Measurements from ENCODE around the gene RNH1.
A peak's percentile ranks its signal among the peaks of the same experiment; 100 is the strongest.

RNH1 gene

GRCh38 chr11:460331-461199 is 46.5 kb downstream of the RNH1 start:
- DNase-seq (ENCODE audit: insufficient read length, low spot score) (no peak), FAIRE-seq (no peak)

DNA sequence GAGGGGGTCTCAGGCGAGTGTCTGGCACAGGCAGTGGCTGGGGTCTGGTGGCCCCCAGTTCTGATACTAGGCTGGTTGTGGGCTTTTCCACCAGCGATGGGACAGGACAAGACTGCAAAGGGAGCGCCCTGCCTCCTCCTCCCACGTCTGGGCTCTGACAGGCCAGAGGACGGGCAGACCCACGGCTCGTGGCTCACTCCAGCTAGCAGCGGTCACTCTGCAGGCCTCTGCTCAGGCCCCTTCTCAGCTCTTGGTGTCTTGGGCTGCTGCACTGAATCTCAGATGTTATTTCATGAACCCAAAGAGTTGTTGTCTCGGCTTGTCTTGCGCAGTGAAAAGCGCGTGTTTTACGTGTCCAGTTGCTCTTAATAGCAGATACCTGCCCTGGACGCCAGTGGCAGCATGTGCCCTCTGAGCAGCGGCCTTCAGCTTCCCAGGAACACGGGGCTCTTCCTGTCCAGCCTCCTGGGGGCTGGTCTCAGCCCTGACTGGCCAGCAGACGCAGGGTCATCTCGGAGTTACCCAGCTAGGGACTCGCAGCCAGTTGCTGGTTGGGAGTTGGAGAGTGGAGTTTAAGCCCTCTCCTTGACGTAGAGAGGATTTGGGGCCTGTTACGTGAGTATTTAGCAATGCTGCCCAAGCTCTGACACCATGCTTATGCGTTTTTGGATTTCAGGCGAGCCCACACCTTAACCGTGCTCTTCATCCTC is 47.4 kb downstream of the RNH1 start:
- FAIRE-seq, result no peak
- no peak for DNase-seq (ENCODE audit: insufficient read length, low spot score)

GRCh38 chr11:457111-457760 is 49.8 kb downstream of the RNH1 start:
- no peak for DNase-seq (ENCODE audit: insufficient read length, low spot score)

DNA sequence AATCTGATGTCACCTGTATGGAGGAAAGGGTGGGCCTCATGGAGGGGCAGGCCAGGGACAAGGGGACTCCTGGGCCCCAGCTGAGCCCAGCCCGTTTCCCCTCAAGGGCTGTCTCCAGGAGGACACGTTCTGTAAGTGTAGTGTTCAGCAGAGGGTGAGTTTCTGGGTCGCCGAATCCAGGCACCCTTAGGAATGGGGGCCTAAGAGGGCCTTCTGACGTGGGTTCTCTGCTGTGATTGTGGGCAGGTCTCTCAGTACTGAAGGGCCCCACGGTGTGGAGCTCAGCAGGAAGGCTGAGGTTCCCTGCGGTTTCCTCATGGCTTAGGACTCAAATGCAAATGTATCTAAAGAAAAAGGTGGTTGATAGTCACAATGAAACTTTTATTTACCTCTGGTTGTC is 50.5 kb downstream of the RNH1 start:
- DNase-seq (ENCODE audit: insufficient read length, low spot score), result no peak

More at GRCh38 chr11:457111-457760, 49.8 kb downstream of the RNH1 start:
- FAIRE-seq, result no peak

GRCh38 chr11:455566-456147 is 51.4 kb downstream of the RNH1 start:
- DNase-seq (ENCODE audit: insufficient read length, low spot score) (no peak), FAIRE-seq (no peak)

More for the DNA sequence above, 50.5 kb downstream of the RNH1 start:
- FAIRE-seq, result no peak

DNA sequence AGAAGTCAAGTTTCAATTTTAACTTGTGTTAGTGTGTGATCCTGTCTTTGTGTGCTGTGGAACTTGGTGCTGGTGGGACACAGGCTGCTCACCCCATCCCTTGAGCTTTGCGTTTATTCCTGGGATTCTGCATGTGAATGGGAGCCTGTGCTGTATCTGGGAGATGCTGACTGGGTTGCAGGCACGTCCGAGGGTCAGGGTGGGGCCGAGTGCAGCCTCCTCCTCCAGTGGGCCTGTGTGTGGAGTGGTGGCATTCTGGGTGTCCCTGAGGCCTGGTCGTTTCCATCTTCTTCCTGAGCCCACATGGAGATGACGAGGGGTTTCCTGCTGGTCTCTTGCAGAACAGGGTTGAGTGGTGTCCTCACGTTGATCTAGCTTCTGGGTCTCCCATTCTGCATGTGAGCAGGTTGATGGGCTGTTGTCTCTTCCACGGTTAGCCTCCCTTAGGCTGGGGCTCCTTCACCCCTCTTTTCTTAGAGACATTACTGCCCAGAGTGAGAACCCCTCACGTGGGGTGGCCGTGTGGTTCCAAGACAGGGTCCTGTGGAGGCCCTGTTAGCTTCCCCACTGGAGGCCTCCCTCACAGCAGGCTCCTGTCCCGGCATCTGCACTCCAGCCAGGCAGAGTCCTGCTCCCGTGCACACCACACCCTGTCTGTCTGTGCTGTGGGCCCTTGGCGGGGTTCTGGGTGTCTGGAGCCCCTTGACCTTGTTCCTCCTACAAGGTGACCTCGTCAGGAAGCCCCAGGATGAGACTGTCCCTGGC is 52.1 kb downstream of the RNH1 start:
- FAIRE-seq, result no peak
- no peak for DNase-seq (ENCODE audit: insufficient read length, low spot score)

DNA sequence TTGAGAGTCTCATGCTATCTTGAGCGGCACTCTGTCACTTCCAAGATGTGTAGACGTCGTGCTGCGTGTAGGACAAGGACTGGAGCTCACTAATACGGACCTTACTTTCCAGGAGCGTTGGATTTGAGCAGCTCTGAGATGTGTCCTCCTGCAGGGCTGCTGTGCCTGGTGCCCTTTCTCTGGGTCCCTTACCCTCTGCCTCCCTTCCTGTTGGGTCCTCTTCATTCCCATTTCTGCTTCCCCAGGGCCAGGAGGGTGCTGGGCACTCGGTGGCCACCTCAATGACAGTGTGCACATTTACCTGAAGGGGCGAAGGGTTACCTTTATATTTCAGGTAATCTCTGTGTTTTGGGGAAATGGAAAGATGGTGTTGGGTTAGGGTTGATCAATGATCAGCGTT is 53.0 kb downstream of the RNH1 start:
- FAIRE-seq (no peak), DNase-seq (ENCODE audit: insufficient read length, low spot score) (no peak)

GRCh38 chr11:453564-453963 is 53.5 kb downstream of the RNH1 start:
- FAIRE-seq (no peak), DNase-seq (ENCODE audit: insufficient read length, low spot score) (no peak)

DNA sequence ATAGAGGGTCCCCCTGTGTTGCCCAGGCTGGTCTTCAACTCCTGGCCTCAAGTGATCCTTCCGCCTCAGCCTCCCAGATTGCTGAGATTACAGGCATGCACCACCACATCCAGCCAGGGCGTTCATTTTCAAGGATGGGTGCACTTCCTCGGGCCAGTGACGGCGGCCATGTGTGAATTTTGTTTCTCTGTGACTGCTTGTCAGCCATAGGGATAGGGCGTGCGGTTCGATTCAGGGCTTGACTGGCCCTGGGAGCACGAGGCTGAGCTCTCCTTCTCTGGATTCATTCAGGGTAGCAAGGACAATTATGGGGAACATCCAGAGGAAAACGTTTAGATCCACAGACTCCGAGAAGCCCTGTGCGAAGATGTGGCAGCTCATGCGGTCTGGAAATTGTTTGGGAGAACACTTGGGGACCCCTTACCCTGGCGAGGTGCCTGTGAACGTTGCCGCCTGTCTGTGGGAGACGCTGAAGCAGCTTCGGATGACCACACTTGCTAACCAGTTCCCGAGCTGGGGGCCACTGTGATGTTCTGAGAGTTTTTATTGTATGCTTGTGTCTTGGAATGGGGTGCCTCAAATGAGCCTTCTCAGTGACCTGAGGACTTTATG is 54.0 kb downstream of the RNH1 start:
- FAIRE-seq (no peak), DNase-seq (ENCODE audit: insufficient read length, low spot score) (no peak)

GRCh38 chr11:452203-452744 is 54.8 kb downstream of the RNH1 start:
- DNase-seq (ENCODE audit: insufficient read length, low spot score) (no peak), FAIRE-seq (no peak)

DNA sequence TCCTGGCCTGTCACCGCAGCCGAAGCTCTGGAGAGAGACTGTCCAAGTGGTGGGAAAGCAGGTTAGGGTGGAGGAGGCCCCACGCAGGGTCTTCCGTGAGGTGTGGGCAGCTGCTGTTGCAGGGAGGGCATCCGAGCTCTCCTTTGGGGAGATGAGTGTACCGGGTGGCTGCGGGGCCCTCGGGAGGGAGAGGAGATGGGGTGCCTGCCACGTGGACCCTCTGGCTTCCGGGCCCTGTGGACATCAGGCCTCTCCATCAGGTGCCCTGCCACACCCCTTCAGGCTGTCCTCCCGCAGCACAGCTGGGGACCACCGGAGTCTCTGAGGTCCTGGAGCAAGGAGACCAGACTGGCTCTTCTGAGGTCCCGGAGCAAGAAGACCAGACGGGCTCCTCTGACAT is 55.3 kb downstream of the RNH1 start:
- no peak for FAIRE-seq

DNA sequence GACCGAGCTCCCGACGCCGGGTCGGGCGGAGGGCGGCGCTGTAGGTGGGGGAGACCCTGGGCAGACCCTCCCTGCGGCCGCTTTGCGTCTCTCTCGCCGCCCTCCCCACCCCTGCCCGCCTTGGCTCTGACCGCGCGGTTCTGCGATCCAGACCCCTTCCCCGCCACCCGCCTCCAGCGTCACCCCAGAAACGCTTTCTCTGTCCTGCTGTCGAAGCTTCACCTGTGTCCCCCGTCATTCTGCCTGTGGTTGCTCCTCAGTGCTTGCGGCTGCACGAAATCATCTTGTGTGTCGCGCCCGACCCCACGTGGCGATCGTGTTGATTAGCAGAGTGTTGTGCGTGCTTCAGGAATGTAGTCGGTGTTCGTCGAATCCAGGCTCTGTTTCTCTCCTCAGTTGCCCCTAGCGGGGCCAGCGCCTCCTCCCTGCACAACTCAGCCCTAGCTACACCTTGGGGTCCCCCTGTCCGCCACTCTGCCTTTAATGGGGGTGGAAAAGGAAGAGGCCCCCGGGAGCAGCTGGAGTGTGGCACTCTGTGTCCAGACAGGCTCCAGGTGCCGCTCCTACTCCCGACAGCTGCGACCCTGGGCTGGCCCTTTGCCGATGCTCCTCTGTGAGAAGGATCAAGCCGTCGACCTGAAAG is 56.1 kb downstream of the RNH1 start:
- DNase-seq (ENCODE audit: insufficient read length, low spot score) (peak; percentile 66), FAIRE-seq (peak; percentile 85)

More for the DNA sequence above, 55.3 kb downstream of the RNH1 start:
- no peak for DNase-seq (ENCODE audit: insufficient read length, low spot score)

DNA sequence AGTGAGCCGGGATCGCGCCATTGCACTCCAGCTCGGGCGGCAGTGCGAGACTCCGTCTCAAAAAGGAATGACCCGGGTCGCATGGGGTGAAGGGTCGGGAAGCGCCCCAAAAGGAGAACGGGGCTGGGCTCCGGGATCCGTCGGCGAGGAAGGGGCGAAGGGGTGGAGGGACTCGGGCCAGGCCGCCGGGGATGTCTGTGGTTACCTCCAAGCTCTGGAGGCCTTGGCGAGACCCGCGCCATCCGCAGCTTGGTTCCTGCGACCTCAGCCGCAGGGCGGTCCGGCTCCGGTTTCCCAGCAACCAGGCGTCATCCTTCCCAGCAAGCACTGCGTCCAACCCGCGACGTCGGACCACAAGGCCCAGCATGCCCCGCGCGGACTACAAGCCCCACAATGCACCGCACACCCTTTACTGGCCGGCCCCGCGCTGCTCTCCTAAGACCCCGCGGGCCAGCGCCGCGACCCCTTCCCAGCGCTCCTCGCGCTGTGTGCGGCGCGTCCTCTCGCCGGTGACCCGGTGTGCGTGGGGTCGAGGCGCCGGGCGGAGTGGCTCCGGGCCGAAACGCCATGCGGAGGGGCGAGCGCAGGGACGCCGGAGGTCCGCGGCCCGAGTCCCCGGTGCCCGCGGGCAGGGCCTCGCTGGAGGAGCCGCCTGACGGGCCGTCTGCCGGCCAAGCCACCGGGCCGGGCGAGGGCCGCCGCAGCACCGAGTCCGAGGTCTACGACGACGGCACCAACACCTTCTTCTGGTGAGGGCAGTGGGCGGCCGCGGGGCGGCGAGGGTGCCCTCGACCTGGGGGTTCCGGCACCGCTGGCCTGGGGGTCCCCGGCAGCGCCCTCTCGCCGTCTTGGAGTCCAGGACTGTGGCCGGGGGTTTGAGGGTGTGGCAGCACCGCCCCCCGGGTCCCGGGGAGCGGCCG is 56.9 kb downstream of the RNH1 start, which contains the start of gene PTDSS2:
Gene PTDSS2 (plus strand): TSS at position 391 of the 920 bp plus-strand sequence. CDS start 177 bp downstream, at position 568.
- DNase-seq (ENCODE audit: insufficient read length, low spot score), result peak; percentile 93
- FAIRE-seq, result peak; percentile 99

DNA sequence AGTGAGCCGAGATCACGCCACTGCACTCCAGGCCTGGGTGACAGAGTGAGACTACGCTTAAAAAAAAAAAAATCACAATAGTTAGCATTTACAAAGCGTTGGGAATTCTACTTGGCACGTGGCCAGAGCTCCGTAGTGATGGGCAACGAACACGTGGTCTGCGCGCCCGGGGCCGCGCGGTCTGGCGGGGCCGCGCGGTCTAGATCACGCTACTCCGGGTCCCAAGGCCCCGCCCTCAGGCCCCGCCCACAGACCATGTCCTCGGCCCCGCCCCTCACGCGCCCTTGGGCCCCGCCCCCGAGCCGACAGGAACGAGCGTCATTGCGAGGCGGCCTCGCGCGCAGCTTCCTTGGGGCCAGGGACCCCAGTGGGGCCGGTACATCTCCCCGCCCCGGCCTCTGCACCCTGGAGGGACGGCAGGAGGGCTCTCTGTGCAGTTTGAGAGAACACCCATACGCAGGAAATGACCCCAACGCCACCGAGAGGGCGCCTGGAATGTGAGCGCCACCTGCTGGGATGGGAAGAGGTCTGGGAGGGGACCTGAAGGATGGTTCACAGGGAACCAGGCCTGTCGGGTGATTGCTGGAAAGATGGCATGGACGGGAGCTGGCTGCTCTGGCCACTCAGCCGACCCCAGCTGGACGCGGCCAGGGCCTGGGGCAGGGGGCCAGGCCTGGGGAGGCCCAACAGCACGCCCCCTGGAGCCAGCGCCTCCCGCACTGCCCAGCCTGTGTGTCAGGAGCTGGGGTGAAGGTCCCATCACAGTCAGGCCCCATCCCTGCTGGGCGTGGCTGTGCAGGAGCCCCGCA is 58.9 kb downstream of the RNH1 start:
- FAIRE-seq (peak; percentile 77), DNase-seq (ENCODE audit: insufficient read length, low spot score) (peak; percentile 92)

DNA sequence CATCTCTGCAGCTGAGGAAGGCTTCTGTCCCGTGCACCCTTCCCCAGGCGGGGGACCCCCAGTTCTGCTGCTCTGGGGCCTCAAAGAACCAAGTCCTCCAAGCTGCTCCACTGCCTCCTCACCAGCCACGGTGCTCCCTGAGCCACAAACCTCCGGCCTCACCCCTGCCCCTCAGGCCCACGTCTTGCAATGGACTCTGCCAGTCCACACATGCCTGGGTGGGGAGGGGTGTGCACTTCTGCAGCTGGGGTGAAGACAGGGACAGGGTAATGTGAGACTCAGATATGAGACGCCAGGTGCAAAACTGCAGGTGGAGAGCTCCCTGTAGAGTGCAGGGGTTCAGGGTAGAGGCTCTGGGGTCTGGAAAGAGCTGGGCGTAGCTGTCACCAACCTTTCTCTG is 60.2 kb downstream of the RNH1 start:
- FAIRE-seq, result no peak
- DNase-seq (ENCODE audit: insufficient read length, low spot score), result no peak

- DNase-seq (ENCODE audit: insufficient read length, low spot score) (no peak), FAIRE-seq (no peak)
Observed at GRCh38 chr11:445765-446588, 61.1 kb downstream of the RNH1 start.
